ENCODE measurements around the gene ATCAY.

GRCh38 chr19:3902317-3902973 is 22.0 kb downstream of the ATCAY start:
- TF ChIP-seq POLR2A (IDR thresholded peaks at IDR 0.05) (no peak), POLR2AphosphoS5 (IDR thresholded peaks at IDR 0.05) (no peak)
